ENCODE measurements around the gene PLEKHH3. TPM values are rescaled to one million over a fixed set of nuclear protein-coding genes. Genes with fewer than 3 reads are reported as not detected.
A peak's percentile ranks its signal among the peaks of the same experiment; 100 is the strongest.

The PLEKHH3 gene, protein sequence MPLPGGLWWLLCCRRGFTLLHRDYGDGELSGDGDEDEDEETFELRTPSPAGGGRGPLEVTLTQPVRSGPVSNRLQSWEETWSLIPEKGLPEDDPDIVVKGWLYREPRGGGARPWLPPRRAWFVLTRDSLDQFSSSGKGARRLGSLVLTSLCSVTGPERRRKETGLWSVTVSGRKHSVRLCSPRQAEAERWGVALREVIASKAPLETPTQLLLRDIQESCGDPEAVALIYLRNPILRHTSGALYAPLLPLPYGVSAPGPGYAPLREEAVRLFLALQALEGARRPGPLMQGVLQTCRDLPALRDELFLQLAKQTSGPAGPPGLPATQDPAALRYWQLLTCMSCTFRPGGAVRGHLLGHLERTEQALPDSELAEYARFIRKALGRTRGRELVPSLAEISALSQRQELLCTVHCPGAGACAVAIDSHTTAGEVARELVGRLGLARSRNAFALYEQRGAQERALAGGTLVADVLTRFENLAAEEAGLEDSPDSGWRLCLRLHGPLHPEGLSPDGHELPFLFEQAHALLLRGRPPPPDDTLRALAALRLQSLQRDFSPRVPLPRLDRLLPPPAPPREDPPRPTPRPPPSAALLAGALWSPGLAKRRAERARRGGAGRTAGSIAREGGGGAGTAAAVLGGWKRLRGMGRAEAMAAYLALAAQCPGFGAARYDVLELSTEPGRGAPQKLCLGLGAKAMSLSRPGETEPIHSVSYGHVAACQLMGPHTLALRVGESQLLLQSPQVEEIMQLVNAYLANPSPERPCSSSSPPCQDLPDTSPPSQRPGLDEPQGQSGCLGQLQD
- polyA plus RNA-seq (2012; ENCODE audit: missing spikeins), result 8.8 TPM

DNA sequence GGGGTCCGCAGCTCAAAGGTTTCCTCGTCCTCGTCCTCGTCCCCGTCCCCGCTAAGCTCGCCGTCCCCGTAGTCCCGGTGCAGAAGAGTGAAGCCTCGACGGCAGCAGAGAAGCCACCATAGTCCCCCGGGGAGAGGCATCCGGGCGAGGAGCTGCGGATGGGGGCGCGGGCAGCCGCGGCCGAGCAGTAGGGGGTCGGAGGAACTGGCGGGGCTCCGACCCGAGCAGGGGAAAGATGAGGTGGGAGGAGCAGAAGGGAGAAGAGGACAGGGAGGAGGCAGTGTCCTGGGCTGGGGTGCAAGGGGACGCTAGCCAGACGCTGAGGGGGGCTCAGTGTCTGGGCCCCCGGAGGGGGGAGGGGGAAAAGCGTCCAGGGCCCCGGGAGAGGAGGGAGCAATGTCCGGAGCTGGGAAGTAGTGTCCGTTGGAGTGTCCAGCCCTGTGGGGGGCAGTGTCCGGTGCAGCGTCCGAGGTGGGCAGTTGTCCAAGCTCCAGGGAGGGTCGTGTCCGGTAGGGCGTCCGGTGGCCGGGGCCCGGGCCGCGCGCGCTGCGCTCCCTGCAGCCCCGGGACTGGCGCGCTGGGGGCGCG, at the start of gene PLEKHH3:
Gene PLEKHH3 (minus strand): TSS at position 571 of the 588 bp plus-strand sequence. CDS start 431 bp downstream, at position 140.
- FAIRE-seq, result peak; percentile 9
- TF ChIP-seq POLR2A (IDR thresholded peaks at IDR 0.05; ENCODE audit: low read depth, low read length) (no peak; the same call in 1 of the 2 replicates), POLR2AphosphoS5 (IDR thresholded peaks at IDR 0.05; ENCODE audit: low read depth, low read length) (no peak), TAF1 (IDR thresholded peaks at IDR 0.05; ENCODE audit: borderline replicate concordance, low read depth, low read length) (no peak)
- DNase-seq (ENCODE audit: insufficient read length), result no peak

DNA sequence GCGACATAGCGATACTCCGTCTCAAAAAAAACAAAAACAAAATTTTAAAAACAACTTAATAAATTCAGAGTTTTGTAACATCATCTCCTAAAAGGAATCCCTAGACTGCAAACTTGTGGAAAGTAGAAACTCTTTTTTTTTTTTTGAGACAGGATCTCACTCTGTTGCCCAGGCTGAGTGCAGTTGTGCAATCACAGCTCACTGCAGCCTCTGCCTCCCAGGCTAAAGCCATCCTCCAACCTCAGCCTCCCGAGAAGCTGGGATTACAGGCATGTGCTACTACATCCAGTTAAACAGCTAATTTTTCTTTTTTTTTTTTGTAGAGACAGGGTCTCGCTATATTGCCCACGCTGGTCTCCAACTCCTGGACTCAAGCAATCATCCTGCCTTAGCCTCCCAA, 48.3 kb upstream of the PLEKHH3 start:
- no peak for TF ChIP-seq TAF1 (IDR thresholded peaks at IDR 0.05; ENCODE audit: borderline replicate concordance, low read depth, low read length)
- no peak for TF ChIP-seq POLR2AphosphoS5 (IDR thresholded peaks at IDR 0.05; ENCODE audit: low read depth, low read length)
- TF ChIP-seq POLR2A (IDR thresholded peaks at IDR 0.05; ENCODE audit: low read depth, low read length), result no peak

DNA sequence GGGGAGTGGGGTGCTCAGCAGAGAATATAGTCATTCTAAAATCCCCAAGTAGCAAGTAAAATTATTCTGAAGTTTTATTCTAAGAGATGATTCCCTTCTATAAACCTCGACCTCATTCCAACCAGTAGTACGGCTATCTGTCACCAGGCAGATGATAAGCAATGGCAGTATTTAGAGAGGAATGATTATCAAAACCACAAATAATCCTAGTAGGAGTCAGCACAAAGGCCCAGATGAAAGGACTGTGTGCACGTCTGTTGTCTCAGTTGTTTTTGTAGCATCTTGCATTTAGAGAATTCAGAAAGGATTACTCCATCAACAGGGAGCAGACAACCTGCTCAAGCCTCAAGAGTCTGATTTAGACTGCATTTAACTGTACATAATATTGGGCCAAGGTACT, 46.8 kb upstream of the PLEKHH3 start:
- TF ChIP-seq TAF1 (IDR thresholded peaks at IDR 0.05; ENCODE audit: borderline replicate concordance, low read depth, low read length), result no peak
- TF ChIP-seq POLR2AphosphoS5 (IDR thresholded peaks at IDR 0.05; ENCODE audit: low read depth, low read length), result no peak
- TF ChIP-seq POLR2A (IDR thresholded peaks at IDR 0.05; ENCODE audit: low read depth, low read length), result no peak
- DNase-seq (ENCODE audit: insufficient read length) (no peak), FAIRE-seq (no peak)

More for the DNA sequence above, 48.3 kb upstream of the PLEKHH3 start:
- FAIRE-seq (no peak), DNase-seq (ENCODE audit: insufficient read length) (no peak)

DNA sequence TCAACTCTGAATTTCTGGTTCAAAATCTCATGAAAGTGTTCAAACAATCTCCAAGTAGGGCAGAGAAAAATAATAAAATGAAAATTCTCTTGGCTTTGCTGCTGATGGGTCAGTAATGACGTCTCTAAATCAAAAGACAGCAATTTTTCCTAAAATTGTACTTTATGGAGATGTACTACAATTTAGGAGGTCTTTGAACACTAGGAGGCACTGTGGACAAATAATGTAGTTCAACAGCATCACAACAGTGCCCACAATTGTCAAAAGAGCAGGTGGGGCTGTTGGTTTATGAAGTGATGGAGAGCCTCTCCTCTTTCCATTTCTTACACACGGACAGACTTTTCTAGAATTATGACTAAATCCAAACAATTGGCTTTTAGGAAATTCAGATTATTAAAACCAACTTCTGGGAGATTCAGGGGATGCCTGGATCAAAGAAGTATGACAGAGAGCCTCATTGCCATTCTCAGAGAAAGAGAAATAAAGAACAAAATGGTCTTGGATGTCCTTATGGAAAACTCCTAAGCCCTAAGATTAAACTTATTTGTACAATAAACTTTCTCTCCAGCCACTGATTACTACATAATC, 44.3 kb upstream of the PLEKHH3 start:
- DNase-seq (ENCODE audit: insufficient read length), result no peak
- peak; percentile 79 for FAIRE-seq

DNA sequence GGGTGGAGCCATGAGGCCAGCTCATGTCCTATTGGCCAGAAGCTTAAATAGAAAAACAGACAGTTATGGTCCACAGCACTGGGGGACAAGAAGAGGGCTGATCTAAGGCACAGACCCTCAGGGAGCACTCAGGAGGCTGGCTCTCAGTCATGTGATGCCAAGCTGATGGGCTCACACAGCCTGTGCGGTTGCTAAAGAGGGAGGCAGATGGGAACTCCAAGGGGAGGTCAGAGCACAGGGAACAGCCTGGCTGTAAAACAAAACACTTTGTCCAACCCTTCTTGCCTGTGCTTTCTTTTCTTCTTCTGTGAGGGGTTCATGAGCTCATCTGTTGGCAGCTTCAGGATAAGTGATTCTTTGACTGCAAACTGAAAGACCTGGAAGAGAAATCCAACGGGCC, 32.8 kb upstream of the PLEKHH3 start:
- DNase-seq (ENCODE audit: insufficient read length) (no peak), FAIRE-seq (no peak)
- TF ChIP-seq POLR2AphosphoS5 (IDR thresholded peaks at IDR 0.05; ENCODE audit: low read depth, low read length), result no peak
- TF ChIP-seq TAF1 (IDR thresholded peaks at IDR 0.05; ENCODE audit: borderline replicate concordance, low read depth, low read length), result no peak
- no peak for TF ChIP-seq POLR2A (IDR thresholded peaks at IDR 0.05; ENCODE audit: low read depth, low read length)

More for the DNA sequence above, 44.3 kb upstream of the PLEKHH3 start:
- TF ChIP-seq TAF1 (IDR thresholded peaks at IDR 0.05; ENCODE audit: borderline replicate concordance, low read depth, low read length) (no peak), POLR2A (IDR thresholded peaks at IDR 0.05; ENCODE audit: low read depth, low read length) (no peak), POLR2AphosphoS5 (IDR thresholded peaks at IDR 0.05; ENCODE audit: low read depth, low read length) (no peak)

DNA sequence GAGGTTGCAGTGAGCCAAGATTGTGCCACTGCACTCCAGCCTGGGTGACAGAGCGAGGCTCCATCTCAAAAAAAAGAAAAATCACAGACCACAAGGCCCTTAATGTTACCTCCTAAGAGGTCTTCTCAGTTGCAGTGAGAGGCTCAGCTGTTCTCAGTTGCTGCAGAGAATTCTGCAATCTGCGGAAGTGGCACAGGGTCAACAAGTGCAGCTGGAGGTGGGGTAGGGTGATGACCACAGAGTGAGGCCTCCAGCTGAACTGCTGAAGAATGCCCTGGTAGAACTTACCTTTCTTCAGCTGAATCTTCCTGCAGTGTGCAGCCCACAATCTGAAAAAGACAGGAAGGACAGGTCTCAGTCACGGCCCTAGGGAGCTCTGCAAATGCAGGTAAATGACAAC, 31.8 kb upstream of the PLEKHH3 start:
- TF ChIP-seq POLR2A (IDR thresholded peaks at IDR 0.05; ENCODE audit: low read depth, low read length), result no peak
- no peak for TF ChIP-seq TAF1 (IDR thresholded peaks at IDR 0.05; ENCODE audit: borderline replicate concordance, low read depth, low read length)
- DNase-seq (ENCODE audit: insufficient read length) (no peak), FAIRE-seq (no peak)

DNA sequence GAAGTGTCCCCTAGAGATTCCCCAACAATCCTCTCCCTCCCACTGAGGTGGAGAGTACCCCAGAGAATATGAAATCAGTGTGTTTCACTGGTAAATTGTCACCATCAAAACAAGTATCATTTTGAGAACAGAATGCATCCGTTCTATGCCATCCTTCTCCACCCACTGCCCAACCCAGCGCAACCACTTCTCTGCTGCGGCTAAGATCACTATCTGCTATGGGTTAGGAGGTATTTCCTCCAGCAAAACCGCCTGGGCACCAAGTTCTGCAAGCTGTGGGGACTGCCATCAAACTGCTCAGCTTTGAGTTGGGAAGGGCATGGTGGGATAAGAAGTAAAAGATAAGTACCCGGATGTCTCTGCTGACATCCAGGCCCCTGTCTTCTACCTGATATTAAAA, 29.9 kb upstream of the PLEKHH3 start:
- no peak for DNase-seq (ENCODE audit: insufficient read length)
- no peak for TF ChIP-seq POLR2AphosphoS5 (IDR thresholded peaks at IDR 0.05; ENCODE audit: low read depth, low read length)
- no peak for TF ChIP-seq POLR2A (IDR thresholded peaks at IDR 0.05; ENCODE audit: low read depth, low read length)
- TF ChIP-seq TAF1 (IDR thresholded peaks at IDR 0.05; ENCODE audit: borderline replicate concordance, low read depth, low read length), result no peak
- FAIRE-seq, result peak; percentile 33

DNA sequence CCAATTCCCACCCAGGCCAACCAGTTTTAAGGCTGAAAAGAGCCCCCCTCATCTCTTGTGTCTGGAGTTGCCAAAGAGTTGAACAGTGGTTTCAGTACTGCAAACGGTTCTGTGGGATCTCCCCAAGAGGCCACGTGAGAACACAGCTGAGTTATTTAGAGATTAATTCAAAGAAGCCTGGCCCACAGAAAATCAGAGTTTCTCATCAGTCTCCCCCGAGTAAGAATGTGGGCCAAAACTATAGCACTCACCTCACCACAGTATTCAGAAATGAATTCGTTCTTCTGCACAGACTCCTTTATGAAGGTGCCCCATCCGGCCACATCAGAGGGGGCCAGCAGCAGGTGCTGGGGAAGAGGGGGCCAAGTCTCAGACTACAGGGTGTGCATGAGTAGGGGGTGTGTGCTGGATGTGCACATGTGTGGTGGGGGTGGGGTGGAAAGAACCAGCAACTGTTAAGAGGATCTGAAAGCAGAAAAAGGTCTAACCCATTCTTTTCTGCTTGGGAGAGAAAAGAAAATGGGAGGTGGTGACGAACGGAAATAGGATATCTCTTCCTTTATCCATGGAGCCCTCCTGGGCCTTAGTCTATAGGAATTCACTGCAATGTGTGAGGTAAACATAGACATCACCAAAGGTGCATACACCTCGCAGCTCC, 28.2 kb upstream of the PLEKHH3 start:
- FAIRE-seq (peak; percentile 97), DNase-seq (ENCODE audit: insufficient read length) (no peak)
- no peak for TF ChIP-seq TAF1 (IDR thresholded peaks at IDR 0.05; ENCODE audit: borderline replicate concordance, low read depth, low read length)
- peak; percentile 44; the same call in 1 of the 2 replicates for TF ChIP-seq POLR2AphosphoS5 (IDR thresholded peaks at IDR 0.05; ENCODE audit: low read depth, low read length)
- no peak for TF ChIP-seq POLR2A (IDR thresholded peaks at IDR 0.05; ENCODE audit: low read depth, low read length)

DNA sequence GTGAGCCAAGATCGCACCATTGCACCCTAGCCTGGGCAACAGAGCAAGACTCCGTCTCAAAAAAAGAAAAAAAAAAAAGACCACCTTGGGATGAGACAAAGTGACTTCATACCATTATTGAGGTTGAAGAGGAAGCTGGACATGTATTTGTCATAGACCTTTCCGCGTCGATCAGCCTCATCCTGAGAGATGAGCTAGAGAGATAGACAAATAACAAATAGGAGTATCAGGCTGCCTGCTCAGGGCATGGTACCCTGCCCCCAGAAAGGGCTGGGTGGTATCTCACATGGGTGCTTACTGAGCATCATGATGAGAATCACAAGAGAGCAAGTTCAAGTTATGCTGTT, 27.7 kb upstream of the PLEKHH3 start:
- no peak for TF ChIP-seq POLR2AphosphoS5 (IDR thresholded peaks at IDR 0.05; ENCODE audit: low read depth, low read length)
- DNase-seq (ENCODE audit: insufficient read length) (no peak), FAIRE-seq (no peak)

DNA sequence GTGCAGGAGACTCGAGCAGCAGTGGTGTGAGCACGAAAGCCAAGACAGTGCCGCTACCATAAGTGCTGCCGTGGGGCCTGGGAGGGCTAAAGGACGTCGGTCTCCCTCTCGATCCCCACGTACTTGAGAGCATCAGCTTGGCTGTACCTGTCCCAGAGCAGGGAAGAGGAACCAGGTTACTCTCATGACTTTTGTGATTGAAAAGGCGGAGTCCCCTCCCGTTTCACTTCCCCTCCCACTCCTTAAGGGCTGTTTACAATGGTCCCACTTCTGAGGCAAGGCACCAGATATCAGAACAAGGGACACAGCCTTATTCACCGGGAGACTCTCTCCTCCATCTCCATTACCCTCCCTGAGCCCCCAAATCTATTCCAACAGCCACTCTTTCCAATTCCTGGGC, 25.7 kb upstream of the PLEKHH3 start:
- FAIRE-seq (peak; percentile 84), DNase-seq (ENCODE audit: insufficient read length) (no peak)
- no peak for TF ChIP-seq POLR2A (IDR thresholded peaks at IDR 0.05; ENCODE audit: low read depth, low read length)
- no peak for TF ChIP-seq POLR2AphosphoS5 (IDR thresholded peaks at IDR 0.05; ENCODE audit: low read depth, low read length)
- TF ChIP-seq TAF1 (IDR thresholded peaks at IDR 0.05; ENCODE audit: borderline replicate concordance, low read depth, low read length), result no peak
